ENCODE data around the gene GTF3C2. TPM values are rescaled to one million over a fixed set of nuclear protein-coding genes. Genes with fewer than 3 reads are reported as not detected.

GTF3C2 gene
- total and polyA plus RNA-seq, 2 of the 13 experiments (the other 11 are each of a cell fraction or from before 2014, with no cell fraction given), result 77.5 to 130 TPM

DNA sequence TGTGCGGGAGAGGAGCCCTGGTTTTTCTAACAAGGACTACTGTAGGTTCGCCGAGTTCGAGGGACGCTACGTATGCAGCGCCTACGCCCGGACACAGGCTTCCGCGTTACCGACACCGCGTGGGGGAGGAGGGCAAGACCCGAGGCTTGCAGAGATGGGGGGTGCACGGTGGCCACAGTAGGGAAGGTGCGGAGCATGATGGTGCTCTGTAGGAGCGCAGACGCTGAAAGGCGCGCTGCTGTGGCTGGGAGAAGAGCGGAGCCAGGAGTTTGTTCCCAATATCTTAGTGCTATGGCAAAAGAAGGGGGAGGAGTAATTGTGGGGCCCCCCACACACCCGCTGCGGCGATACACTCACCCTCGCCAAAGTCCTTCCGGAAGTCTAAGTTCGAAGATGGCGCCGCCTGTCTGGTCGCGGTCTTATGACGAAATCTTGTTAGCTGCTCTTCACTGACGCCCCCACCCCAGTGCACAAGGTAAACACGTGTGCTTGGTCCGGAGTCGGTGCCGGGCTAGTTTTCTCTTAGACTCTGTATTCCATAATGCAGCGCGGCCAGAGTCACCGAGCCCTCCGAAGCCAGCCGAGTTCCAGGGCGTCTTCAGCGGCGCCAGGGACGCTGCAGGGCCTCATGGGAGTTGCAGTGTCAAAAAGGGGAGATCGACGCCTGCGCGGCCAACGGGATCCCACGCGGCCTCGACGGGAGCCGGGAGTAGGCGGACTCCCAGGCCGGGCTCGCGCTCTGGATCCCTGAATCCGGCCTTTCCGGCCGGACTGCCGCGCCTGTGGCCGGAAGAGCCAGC lies at the start of gene GTF3C2 (continued):
- TF ChIP-seq ZNF703 (CRISPR knock-in tag; IDR thresholded peaks at IDR 0.05; ENCODE audit: borderline replicate concordance) (peak; percentile 97), ZNF296 (CRISPR knock-in tag; conservative IDR thresholded peaks at IDR 0.05) (no peak), ARNTL (CRISPR knock-in tag; IDR thresholded peaks at IDR 0.05) (peak; percentile 94), KLF6 (CRISPR knock-in tag; IDR thresholded peaks at IDR 0.05) (peak; percentile 86; the same call in 1 of the 2 replicates), ZNF160 (CRISPR knock-in tag; IDR thresholded peaks at IDR 0.05) (no peak; the same call in none of the 2 replicates), ZNF253 (CRISPR knock-in tag; IDR thresholded peaks at IDR 0.05; ENCODE audit: borderline replicate concordance) (peak; percentile 35; the same call in 1 of the 2 replicates), ZMAT5 (CRISPR knock-in tag; IDR thresholded peaks at IDR 0.05; ENCODE audit: borderline replicate concordance, low read depth) (no peak), CREB1 (IDR thresholded peaks at IDR 0.05) (peak; percentile 98), CREB1 (CRISPR knock-in tag; IDR thresholded peaks at IDR 0.05) (peak; percentile 99), ZNF331 (CRISPR knock-in tag; IDR thresholded peaks at IDR 0.05) (peak; percentile 61), ZNF251 (CRISPR knock-in tag; IDR thresholded peaks at IDR 0.05) (no peak), ZNF282 (IDR thresholded peaks at IDR 0.05; ENCODE audit: partially characterized antibody) (no peak), ZNF234 (CRISPR knock-in tag; conservative IDR thresholded peaks at IDR 0.05) (0 out of 2 replicates have a peak, but pooled peaks have one; percentile 5), BCL6 (CRISPR knock-in tag; IDR thresholded peaks at IDR 0.05) (no peak; the same call in none of the 2 replicates), ZNF747 (CRISPR knock-in tag; IDR thresholded peaks at IDR 0.05; ENCODE audit: borderline replicate concordance) (no peak; the same call in 1 of the 2 replicates), ZBTB33 (CRISPR knock-in tag; IDR thresholded peaks at IDR 0.05) (no peak), WIZ (CRISPR knock-in tag; IDR thresholded peaks at IDR 0.05) (no peak; the same call in none of the 2 replicates), TMF1 (CRISPR knock-in tag; IDR thresholded peaks at IDR 0.05; ENCODE audit: low read depth) (peak; percentile 59; the same call in 1 of the 2 replicates), SNRNP70 (IDR thresholded peaks at IDR 0.05; ENCODE audit: low read depth, low read length) (no peak), HMG20A (CRISPR knock-in tag; IDR thresholded peaks at IDR 0.05; ENCODE audit: borderline replicate concordance) (no peak)
- TF ChIP-seq, protein P1, sequence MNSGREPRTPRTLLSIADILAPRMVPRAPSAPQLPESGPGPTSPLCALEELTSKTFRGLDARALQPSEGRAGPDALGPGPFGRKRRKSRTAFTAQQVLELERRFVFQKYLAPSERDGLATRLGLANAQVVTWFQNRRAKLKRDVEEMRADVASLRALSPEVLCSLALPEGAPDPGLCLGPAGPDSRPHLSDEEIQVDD (CRISPR knock-in tag; IDR thresholded peaks at IDR 0.05; ENCODE audit: borderline replicate concordance), result 0 out of 2 replicates have a peak, but pooled peaks have one; percentile 52
